Thoracic aorta (tissue), 2 donors: Measurements from ENCODE around the gene NATD1. TPM values are rescaled to one million over a fixed set of nuclear protein-coding genes. Genes with fewer than 3 reads are reported as not detected.

Experiments used
- ATAC-seq: fragments of 150-250 bp; one replicate; pipeline ENCODE4 v1.8.0; 2017; ENCODE audit warnings: low read depth; ENCODE audit not compliant: insufficient number of reproducible peaks, low FRiP score
- DNase-seq: peaks from one replicate; pipeline ENCODE4 v3.0.0-alpha.2; 2020; ENCODE audit warnings: low spot score
- H3K27ac ChIP-seq, 2 donors: fragments of 200-600 bp; sonication (generic); 1 replicate in 1 of 2; 2 replicates in 1 of 2; pipeline ENCODE4 v1.5.1; 2016; ENCODE audit warnings: mild to moderate bottlenecking in 2 of 2, moderate library complexity in 2 of 2
- H3K27me3 ChIP-seq: fragments of 200-600 bp; sonication (generic); replicated peaks from 2 replicates; pipeline ENCODE4 v1.6.0; 2016; ENCODE audit warnings: mild to moderate bottlenecking; ENCODE audit not compliant: insufficient read depth
- H3K36me3 ChIP-seq: fragments of 200-600 bp; sonication (generic); one replicate; pipeline ENCODE4 v1.5.1; 2016
- H3K4me1 ChIP-seq, 2 donors: fragments of 200-600 bp; sonication (generic); 1 replicate in 1 of 2; 2 replicates in 1 of 2; pipeline versions ENCODE4 v1.5.1 to v1.6.0; 2016; ENCODE audit warnings: low read depth in 2 of 2, mild to moderate bottlenecking in 1 of 2; ENCODE audit not compliant: control insufficient read depth in 1 of 2
- H3K4me3 ChIP-seq: fragments of 200-600 bp; sonication (generic); 2 replicates; pipeline ENCODE4 v1.5.1; 2016; ENCODE audit warnings: mild to moderate bottlenecking
- H3K9me3 ChIP-seq: fragments of 200-600 bp; sonication (generic); 2 replicates; pipeline ENCODE4 v1.5.1; 2016
- total RNA-seq, 2 donors: library from RNA; depleted of rRNA; stranded (reverse); fragments of >200 nt; gene quantifications; one replicate each; pipeline versions ENCODE4 v1.1.0 to v1.2.3, GENCODE V29; 2016
- TF ChIP-seq, protein P1 (sequence below): fragments of 200-600 bp; sonication (generic); IDR thresholded peaks from one replicate; pipeline ENCODE4 v1.5.1; 2019; ENCODE audit warnings: antibody characterized with exemption

The NATD1 gene
- total RNA-seq, 2 donors from 2014 or later: 8.4 to 9.7 TPM

DNA sequence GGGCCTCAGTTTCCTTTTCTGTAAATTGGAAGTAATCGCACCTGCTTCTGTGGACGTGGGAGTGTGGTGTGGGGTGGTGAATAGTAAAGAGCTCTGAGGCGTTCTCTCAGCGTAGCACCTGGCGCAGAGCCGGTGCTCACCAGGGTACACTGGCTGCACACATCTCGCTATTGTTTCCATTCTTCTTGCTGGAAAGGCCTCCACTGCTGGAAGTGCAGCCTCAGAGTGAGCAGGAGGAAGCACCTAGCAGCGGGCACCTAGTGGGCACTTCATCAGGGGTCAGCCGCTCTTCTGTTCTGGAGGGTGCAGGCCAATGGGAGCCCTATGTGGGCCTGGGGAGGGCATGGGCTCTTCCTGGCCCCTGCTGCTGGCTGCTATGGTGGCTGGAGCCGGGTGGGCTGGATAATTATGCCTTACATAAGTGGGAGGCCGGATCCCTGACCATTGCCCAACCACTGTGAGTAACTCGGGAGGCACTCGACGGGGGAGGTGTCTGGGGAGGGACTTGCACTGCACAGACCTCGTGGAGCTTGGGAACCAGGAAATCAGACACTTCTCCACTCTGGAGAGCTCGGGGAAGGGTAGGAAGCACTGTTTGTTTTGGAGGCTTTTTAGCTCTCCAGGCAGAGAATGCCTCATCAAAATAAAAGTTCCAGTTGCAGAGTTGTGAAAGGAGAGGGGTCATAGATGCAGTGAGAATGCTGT is 33.0 kb upstream of the NATD1 start:
- Histone ChIP-seq H3K9me3 (no peaks in the 10 kb centered on the region), H3K27ac (peak overlapping the region; percentile 91 to 96), H3K4me1 (peaks cover 50 to 63% of the 10 kb centered on the region in 2 donors), H3K27me3 (no peaks in the 10 kb centered on the region), H3K4me3 (peak overlapping the region; percentile 88), H3K36me3 (no peaks in the 10 kb centered on the region)
- ATAC-seq: peak; percentile 41
- DNase-seq: peak; percentile 96
- TF ChIP-seq, protein P1, sequence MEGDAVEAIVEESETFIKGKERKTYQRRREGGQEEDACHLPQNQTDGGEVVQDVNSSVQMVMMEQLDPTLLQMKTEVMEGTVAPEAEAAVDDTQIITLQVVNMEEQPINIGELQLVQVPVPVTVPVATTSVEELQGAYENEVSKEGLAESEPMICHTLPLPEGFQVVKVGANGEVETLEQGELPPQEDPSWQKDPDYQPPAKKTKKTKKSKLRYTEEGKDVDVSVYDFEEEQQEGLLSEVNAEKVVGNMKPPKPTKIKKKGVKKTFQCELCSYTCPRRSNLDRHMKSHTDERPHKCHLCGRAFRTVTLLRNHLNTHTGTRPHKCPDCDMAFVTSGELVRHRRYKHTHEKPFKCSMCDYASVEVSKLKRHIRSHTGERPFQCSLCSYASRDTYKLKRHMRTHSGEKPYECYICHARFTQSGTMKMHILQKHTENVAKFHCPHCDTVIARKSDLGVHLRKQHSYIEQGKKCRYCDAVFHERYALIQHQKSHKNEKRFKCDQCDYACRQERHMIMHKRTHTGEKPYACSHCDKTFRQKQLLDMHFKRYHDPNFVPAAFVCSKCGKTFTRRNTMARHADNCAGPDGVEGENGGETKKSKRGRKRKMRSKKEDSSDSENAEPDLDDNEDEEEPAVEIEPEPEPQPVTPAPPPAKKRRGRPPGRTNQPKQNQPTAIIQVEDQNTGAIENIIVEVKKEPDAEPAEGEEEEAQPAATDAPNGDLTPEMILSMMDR: no peak

DNA sequence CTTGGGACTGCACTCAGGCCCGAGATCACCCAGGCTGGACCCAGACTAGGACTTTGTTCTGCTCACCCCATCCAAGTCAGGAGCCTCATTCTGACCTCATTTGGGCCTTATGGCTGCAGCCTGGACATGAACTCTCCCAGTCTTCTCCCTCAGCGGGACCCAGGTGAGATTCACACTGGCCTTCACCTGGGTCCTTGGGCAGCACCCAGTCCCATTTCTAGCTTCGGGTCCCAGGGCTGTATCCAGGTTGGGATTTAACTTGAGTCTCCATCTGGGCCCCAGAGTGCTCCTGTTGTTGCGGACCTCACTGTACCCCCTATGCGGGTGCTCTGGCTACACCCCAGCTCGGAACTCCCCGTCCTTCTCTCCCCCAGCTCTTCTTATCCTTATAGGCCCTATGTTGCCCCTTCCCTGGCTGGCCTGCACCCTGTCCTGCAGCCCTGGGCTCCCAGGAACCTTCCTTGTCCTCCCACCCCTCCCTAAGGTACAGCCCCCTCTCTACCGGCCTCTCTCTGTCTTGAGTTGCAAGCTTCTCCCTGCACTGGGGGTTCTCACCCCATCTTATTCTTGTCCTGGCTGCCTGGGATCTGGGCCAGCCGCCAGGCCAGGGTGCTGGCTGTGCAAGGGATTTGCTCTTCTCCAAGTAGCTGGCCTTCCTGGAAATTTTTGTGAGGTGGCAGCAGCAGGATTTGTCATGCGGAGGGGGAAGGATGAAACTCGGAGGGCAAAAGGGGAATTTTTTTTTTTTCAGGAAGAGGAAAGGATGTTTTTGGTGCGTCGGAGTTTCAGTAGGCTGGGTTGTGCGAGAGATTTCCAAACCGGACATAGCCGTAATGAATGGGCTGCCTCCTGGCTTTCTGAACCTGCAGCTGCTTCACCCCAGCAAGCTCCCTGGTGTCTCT is 32.2 kb upstream of the NATD1 start:
- Histone ChIP-seq H3K9me3 (no peaks in the 10 kb centered on the region), H3K4me3 (peak overlapping the region; percentile 88), H3K27me3 (no peaks in the 10 kb centered on the region), H3K4me1 (peaks cover 50 to 61% of the 10 kb centered on the region in 2 donors), H3K36me3 (no peaks in the 10 kb centered on the region), H3K27ac (peak overlapping the region; percentile 91 to 96)
- TF ChIP-seq, protein P1: no peak
- no peak for DNase-seq
- no peak for ATAC-seq

DNA sequence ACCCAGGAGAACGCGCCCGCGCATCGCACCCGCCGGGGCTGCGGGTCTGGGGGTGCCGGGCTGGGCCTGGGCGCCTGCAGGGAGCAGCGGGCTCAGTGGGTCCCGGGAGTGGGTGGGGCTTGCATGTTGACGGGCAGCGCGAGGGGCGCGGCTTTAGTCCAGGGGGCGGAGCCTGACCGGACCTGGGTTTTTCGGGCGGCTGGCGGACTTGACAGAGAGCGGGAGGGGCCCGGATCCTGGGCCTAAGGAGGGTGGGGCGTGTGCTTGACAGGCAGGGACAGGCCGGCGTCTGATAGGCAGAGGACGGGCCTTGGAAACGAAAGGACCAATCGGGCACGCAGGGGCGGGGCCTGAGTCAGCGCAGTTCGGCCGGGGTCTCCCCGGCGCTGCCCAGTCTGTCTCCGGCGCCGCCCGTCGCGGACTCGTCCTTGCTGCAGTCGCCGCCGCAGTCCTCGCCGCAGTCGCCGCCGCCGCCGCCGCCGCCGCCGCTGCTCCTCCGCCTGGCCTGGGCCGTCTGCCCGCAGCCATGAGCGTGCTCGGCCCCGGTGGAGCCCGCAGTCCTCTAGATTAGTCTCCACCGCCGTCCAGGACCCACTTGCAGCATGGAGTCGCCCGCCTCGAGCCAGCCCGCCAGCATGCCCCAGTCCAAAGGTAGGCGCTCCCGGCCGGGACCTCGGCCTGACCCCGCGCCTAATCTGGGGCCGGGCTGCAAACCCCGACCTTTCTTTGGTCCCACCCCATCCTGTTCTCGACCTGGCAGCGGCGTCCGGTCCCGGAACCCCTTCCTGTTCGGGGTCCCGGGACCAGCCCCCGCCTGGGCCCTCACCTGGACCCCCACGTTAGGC is 31.3 kb upstream of the NATD1 start, which contains the start of gene MAP2K3:
MAP2K3 (plus strand) TSS at position 393 of the 845 bp plus-strand sequence; CDS start at position 603, 210 bp downstream.
- ATAC-seq: peak; percentile 64
- H3K9me3 ChIP-seq: no peaks in the 10 kb centered on the region

GRCh38 chr17:21283482-21284318 is 30.5 kb upstream of the NATD1 start:
- Histone ChIP-seq H3K27ac (peak overlapping the region; percentile 75 to 96), H3K9me3 (no peaks in the 10 kb centered on the region), H3K27me3 (no peaks in the 10 kb centered on the region), H3K4me1 (peaks cover 34 to 44% of the 10 kb centered on the region in 2 donors), H3K36me3 (no peaks in the 10 kb centered on the region), H3K4me3 (peak overlapping the region; percentile 88)
- TF ChIP-seq, protein P1: no peak
- DNase-seq (no peak), ATAC-seq (no peak)

More for the DNA sequence above, 31.3 kb upstream of the NATD1 start, which contains the start of gene MAP2K3:
- Histone ChIP-seq H3K4me1 (peaks cover 42 to 53% of the 10 kb centered on the region in 2 donors), H3K27ac (peak within 1 kb of the TSS; percentile 91 to 96), H3K36me3 (no peaks in the 10 kb centered on the region), H3K27me3 (no peaks in the 10 kb centered on the region), H3K4me3 (peak within 1 kb of the TSS; percentile 88)
- DNase-seq: peak; percentile 98
- TF ChIP-seq, protein P1: no peak
